HG02885 (cell line): ENCODE data around the gene FBXL20.
"Not testable (repeated sequence)": the region's sequence is repeated elsewhere in the genome, so short reads cannot be mapped to it uniquely, and the experiment has no call there.

Source experiments
- ATAC-seq: cut with Tn5 transposase; IDR thresholded peaks from one replicate; pipeline ENCODE4 v1.9.1; 2021; ENCODE audit warnings: mild to moderate bottlenecking; ENCODE audit not compliant: unreplicated experiment, poor library complexity

FBXL20 gene

GRCh38 chr17:39391448-39391847 lies 10.0 kb downstream of the FBXL20 start:
- ATAC-seq: no peak

- no peak for ATAC-seq
These were observed 16.4 kb downstream of the FBXL20 start for GRCh38 chr17:39385040-39385439.

GRCh38 chr17:39380144-39380543 lies 21.3 kb downstream of the FBXL20 start:
- no peak for ATAC-seq

GRCh38 chr17:39376434-39376833 lies 25.0 kb downstream of the FBXL20 start:
- no peak for ATAC-seq

GRCh38 chr17:39367805-39368204 lies 33.6 kb downstream of the FBXL20 start:
- not testable (repeated sequence) for ATAC-seq

GRCh38 chr17:39365872-39366271 lies 35.6 kb downstream of the FBXL20 start:
- ATAC-seq: no peak

GRCh38 chr17:39365242-39365641 lies 36.2 kb downstream of the FBXL20 start:
- no peak for ATAC-seq

GRCh38 chr17:39364236-39365025 lies 37.0 kb downstream of the FBXL20 start:
- no peak for ATAC-seq

GRCh38 chr17:39361064-39361463 lies 40.4 kb downstream of the FBXL20 start:
- no peak for ATAC-seq

GRCh38 chr17:39360537-39360936 lies 40.9 kb downstream of the FBXL20 start:
- no peak for ATAC-seq

- ATAC-seq: no peak
These were observed 41.4 kb downstream of the FBXL20 start for GRCh38 chr17:39359994-39360393.

GRCh38 chr17:39357986-39358385 lies 43.4 kb downstream of the FBXL20 start:
- ATAC-seq: no peak

GRCh38 chr17:39357488-39357887 lies 43.9 kb downstream of the FBXL20 start:
- ATAC-seq: no peak

GRCh38 chr17:39352986-39353385 lies 48.4 kb downstream of the FBXL20 start:
- ATAC-seq: no peak

- ATAC-seq: no peak
These were observed 48.9 kb downstream of the FBXL20 start for GRCh38 chr17:39352511-39352910.

GRCh38 chr17:39351508-39351907 lies 49.9 kb downstream of the FBXL20 start:
- ATAC-seq: no peak

GRCh38 chr17:39349246-39349645 lies 52.2 kb downstream of the FBXL20 start:
- ATAC-seq: no peak

GRCh38 chr17:39346863-39347262 lies 54.6 kb downstream of the FBXL20 start:
- not testable (repeated sequence) for ATAC-seq

- no peak for ATAC-seq
These were observed 59.9 kb downstream of the FBXL20 start for GRCh38 chr17:39341541-39341940.

GRCh38 chr17:39340731-39341130 lies 60.7 kb downstream of the FBXL20 start:
- ATAC-seq: no peak

GRCh38 chr17:39339272-39339671 lies 62.2 kb downstream of the FBXL20 start:
- no peak for ATAC-seq

GRCh38 chr17:39337649-39338048 lies 63.8 kb downstream of the FBXL20 start:
- ATAC-seq: not testable (repeated sequence)
